NCI-H526 treated with DMSO at 0.1 percent for 48 hours (cell line): ENCODE data around the gene CABP5.

Source experiments
- DNase-seq: peaks from one replicate; lab custom pipeline; 2025; lab: John Stamatoyannopoulos, UW

CABP5 gene

DNA sequence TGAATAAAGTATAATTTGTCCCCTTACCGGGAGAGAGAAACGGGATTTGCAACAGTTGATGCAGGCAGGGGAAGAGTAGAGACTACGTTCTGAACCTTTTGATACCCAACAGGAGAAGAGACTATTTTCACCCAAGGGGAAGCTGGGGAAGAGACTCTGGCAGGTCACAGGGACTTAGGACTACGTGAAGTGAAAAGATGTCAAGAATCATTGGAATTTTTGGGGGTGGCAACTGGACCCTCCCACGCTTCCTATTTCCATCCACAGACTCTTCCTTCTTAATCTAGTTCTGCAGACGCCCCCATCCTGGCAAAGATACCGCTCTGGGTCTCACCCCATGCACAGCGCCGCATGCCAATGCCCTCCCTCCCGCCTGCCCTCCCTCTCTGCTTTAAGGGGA lies 13.8 kb downstream of the CABP5 start:
- DNase-seq = no peak

DNA sequence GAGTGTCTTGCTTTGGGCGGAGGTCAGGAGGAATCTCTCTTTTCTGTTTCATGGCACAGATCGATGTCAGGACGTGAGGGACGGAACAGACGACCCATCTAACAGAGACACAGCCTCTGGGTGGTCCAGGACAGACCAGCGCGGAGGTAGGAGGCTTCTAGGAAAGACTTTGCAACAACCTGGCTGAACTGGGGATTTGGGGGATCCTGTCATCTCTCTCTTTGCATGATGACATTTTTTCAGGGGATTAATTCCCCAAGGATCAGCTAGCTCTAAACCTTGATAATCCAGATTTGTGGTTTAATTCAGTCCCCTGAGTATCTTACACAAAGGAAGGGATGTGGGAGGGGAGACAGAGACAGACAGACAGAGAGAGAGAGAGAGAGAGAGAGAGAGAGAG lies 14.4 kb downstream of the CABP5 start:
- DNase-seq = no peak

DNA sequence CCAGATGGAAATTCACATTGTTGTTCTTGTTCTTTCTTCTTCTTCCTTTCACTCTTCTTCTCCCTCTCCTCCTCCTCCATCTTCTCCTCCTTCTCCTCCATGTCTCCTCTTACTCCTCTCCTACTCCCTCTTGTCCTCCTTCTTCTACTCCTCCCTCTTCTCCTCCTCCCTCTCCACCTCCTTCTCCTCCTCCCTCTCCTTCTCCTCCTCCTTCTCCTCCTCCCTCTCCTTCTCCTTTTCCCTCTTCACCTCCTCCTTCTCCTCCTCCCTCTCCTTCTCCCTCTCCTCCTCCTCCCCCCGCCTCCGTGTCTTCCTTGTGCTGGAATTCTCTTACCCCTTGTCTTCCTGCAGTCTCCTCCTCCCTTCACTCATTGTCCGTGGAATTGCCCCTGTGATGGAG lies 18.4 kb downstream of the CABP5 start:
- DNase-seq = no peak

DNA sequence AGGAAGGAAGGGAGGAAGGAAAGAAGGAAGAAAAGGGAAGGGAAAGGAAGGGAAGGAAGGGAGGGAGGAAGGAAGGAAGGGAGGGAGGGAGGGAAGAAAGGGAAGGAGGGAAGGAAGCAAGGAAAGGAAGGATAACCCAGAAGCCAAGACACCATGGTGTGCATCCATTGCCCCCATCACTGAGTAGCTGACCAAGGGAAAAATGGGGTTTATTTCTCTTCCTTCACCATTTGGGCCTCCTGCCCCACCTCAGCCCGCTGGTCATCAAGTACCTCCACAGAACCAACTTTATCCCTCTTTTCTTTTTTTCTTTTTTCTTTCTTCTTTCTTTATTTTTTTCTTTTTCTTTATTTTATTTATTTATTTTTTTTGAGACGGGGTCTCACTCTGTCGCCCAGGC lies 20.4 kb downstream of the CABP5 start:
- no peak for DNase-seq

DNA sequence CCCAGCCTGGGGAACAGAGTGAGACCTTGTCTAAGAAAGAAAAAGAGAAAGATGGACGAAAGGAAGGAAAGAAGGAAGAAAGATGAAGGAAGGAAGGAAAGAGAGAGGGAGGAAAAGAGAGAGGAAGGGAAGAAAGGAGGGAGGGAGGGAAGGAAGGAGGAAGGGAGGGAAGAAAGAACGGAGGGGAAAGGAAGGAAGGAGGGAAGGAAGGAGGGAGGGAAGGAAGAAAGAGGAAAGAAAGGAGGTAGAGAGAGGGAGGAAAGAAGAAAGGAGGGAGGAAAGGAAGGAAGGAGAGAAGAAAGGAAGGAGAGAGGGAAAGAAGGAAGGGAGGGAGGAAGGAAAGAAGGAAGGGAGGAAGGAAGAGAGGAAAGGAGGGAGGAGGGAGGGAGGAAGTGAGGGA lies 20.9 kb downstream of the CABP5 start:
- no peak for DNase-seq

DNA sequence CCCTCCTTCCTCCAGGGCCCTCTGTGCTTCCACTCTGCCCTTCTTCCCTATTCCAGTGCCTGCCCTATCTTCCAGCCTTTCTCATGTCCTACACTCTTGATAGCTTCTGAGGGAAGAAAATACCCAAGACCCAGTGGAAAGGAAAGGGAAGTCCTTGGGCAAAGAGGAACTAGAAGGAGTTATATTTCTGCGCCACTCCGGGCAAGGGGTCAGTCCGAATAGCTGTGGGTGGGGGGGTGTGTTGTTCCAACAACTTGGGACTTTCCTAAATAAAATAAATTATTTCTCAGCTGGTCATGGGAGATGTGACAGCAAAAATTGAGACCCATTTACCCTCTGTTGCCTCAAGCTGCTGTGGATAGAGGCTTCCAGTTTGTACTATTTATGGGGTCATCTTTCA lies 23.2 kb downstream of the CABP5 start:
- DNase-seq = no peak

DNA sequence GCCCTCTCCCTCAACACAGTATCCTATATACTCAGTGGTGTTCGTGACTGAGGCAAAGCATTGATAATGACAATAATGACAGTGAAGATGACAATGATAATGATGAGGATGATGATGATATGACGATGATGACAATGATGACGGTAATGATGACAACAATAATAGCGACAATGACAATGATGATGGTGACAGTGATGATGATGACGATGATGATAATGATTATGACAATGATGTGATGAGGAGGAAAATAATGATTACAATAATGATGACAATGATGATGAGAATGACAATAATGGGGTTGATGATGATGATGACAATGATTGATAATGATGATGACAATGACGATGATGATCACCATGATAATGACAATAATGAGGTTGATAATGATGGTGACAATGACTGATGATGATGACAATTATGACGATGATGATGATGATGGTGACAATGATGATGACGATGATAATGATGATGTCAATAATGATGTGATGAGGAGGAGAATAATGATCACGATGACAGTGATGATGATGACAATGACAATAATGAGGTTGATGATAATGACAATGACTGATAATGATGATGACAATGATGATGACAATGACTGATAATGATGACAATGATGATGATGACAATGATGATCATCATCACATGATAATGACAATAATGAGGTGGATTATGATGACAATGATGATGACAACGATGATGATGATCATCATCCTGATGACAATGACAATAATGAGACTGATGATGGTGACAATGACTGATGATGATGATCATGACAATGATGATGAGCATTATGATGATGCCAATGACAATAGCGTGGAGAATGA lies 32.7 kb downstream of the CABP5 start:
- no peak for DNase-seq

DNA sequence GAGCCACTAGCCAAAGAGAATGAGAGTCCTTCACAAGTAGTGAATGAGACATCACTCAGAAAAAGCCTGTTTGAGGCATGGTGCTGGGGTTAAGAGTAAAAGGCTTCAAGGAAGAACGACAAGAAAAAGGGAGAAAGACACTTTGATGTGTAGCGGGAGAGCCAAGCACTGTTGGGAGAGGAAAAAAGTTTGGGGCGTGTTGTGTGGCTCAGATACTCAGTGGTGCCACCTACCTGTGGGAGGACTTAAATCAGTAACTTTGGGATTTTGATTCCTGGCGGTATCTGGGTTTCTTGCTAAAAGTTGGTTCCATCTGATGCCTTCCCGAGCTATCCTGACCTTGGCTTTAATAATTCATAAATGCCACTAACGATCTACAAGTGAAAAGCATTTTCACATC lies 37.1 kb downstream of the CABP5 start:
- DNase-seq = no peak

DNA sequence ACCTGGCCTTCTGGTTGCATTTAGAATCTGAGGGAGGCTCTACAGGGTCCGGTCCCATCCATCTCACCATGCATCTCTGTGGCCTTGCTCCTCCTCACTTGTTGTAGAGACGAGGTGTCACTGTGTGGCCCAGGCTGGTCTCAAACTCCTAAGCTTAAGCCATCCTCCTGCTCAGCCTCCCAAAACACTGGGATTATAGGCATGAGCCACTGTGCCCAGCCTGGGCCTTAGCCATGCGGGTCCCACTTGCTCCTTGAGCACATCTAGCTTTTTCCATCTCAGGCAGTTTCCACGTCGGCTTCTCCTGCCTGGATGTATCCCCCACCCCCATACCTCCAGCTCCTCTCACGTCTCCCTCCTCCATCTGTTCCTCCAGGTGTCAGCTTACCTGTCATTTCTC lies 39.6 kb downstream of the CABP5 start:
- no peak for DNase-seq

DNA sequence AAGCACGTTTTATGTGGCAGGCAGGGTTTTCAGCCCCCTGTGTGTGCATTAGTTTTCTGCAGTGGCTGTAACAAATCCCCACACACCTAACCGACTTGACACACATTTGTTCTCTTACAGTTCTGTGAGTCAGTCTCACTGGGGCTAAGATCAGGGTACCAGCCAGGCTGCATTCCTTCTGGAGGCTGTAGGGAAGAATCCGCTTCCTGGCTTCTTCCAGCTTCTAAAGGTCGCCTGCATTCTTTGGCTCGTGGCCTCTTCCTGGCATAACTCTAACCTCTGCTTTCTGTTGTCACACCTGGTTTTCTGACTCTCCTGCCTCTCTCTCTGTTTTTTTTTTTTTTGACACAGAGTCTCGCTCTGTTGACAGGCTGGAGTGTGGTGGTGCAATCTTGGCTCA lies 43.0 kb downstream of the CABP5 start:
- no peak for DNase-seq

DNA sequence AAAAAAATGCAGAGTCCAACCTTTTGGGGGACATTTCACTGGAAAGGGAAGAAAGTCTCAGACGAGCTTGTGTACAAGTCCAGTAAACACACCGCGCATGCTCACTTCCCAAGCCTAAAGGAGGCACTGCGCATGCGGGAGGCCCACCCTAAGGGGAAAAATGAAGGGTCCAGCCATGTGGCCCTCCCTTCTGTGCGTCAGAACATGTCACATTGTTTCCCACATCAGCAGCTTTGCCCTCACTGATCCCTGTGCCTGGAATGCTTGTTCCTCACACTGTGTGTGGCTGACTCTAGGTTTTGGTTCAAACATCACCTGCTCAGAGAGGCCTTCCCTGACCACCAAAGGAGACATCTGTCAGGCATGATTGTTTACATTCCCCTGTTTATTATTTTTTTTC lies 45.1 kb downstream of the CABP5 start:
- no peak for DNase-seq

DNA sequence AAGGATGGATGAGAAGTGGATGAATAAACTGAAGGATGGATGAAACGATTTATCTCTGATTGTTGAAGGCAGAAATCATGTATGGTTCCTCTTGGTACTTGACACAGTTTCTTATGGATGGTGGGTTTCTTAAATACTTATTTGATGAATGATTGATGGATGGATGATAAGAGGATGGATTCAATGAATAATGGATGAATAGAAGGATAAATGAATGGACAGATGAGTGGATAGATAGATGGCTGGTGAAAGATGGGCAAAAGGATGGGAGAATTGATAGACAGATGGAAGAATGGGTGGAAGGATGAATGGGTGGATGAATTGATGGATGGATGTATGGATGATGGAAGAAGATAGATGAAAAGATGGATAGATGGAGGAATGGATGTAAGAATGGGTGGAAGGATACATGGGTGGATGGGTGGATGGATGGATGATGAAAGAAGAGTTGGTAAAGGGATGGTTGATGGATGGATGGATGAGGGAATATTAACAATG lies 47.6 kb downstream of the CABP5 start:
- no peak for DNase-seq

DNA sequence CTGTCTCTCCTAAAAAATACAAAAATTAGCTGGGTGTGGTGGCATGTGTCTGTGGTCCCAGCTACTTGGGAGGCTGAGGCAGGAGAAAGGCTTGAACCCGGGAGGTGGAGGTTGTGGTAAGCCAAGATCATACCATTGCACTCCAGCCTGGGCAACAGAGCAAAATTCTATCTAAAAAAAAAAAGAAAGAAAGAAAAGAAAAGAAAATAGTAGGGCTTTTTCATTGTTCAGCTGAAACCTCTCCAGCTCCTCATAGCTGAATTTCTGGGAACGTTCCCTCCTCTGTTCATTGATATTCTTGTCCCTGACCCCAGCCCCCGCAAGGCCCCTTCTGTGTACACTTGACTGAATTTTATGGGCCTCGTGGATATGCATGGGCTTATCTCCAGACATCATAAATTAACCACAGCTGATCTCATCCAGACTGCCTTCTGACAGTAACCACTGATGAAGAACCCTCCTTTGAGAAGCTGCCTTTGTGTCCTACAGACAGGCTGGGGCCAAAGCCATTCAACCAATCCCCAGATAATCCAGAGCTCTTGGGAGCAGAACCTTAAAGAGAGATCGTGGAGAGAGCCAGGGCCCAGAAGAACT lies 49.6 kb downstream of the CABP5 start, which contains the start of gene ELSPBP1:
TSS of gene ELSPBP1 (plus strand) at position 424 of the 594 bp plus-strand sequence. CDS start 14,036 bp downstream, outside the sequence.
- DNase-seq = peak; percentile 37

DNA sequence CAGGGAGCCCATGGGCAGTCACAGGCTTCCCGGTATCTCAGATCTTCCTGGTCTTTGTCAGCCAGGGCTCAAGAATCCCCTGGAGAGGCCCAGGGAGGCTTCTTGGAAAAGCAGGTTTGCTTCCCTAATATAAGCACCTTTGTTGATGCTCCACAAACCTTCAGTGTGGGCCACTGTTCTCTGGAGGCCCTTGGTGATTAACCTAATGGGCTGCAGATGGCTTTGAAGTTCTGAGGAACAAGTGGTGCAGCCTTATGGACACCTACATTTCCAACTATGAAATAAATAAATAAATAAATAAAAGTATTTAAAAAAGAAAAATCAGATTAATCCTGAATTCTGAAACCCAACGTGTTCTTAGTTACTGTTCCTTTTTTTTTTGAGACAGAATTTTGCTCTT lies 51.8 kb downstream of the CABP5 start, which contains the start of gene BSPH1:
TSS of gene BSPH1 (minus strand) at position 101 of the 400 bp plus-strand sequence. CDS start at position 12, 89 bp downstream.
- no peak for DNase-seq

DNA sequence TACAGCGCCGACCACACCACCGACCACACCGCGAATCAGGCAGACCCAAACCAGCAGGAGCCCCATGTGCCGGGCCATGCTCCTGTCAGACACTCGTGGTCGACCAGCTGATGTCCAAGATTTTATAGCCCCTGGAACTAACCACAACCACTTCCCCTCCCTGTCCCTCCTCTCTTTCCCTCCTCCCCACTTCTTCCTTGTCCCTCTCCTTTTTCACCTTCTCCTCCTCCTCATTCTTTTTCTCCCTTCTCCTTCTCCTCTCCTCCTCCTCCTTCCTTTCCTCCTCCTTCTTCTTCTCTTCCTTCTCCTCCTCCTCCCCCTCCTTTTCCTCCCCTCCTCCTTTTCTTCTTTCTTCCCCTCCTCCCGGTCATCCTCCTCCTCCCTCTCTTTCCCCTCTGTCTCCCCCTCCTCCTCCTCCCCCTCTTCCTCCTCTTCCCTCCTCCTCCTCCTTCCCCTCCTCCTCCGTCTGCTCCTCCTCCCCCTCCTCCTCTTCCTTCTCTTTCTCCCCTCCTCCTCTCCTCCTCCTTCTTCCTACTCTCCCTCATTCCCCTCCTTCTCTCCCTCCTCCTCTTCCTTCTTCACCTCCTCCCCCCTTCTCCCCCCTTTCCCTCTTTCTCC lies 52.6 kb downstream of the CABP5 start:
- no peak for DNase-seq
